ENCODE measurements around the gene ANKS3.

ANKS3 gene

DNA sequence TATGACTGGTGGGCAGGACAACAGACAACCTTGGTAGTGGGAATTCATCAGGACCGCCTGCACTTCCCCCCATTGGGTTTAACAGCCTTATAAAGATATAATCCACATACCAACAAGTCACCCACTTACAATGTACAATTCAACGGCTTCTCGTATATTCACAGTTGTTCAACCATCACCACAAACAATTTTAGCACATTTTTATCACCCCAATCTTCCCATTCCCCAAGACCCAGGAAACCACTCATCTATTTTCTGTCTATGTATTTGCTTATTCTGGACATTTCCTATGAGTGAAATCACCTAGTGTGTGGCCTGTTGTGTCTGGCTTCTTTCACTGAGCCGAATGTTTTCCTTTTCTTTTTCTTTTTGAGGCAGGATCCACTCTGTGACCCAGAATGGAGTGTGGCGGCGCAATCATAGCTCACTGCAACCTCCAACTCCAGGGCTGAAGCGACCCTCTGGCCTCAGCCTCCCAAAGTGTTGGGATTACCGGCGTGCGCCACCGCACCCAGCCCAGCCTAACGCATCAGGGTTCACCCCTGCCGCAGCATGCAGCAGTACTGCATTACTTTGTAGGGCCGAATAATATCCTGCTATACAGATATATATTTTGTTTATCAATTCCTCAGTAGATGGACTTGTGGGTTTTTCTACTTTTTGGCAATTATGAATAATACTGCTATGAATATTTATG, 10.9 kb downstream of the ANKS3 start:
- no peak for DNase-seq

DNA sequence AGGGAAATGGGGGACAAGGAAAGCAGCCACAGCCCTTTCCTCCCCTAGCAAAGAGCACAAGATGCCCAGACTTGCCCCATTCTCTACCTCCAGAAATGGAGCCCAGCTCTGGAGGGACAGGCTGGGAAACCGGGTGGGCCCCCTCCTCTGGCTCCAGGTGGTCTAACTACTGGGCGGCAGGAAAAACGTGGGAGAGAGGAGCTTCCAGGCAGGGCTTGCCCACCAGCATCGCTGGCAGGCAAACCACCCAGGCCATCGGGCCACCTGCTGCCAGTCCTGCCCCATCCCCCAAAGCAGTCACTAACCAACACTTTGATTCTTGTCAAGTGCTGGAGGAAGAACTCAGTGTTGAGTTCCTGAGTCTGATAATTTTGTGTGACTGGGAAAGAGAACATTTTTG, 15.6 kb downstream of the ANKS3 start:
- no peak for DNase-seq

DNA sequence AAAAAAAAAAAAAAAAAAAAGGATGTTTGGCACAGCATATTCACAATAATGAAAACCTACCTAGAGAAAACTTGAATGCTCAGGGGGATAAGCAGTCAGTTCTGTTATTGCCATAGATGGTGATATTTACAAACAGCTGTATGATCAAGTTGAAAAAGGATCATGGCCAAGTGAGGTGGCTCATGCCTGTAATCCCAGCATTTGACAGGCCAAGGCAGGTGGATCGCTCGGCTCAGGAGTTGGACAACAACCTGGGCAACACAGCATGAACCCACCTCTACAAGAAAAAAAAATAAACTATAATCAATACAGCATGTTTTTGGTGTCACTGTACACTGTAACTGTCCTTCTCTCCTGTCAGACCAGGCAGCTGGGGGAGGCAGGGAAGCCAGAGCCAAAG, 19.1 kb downstream of the ANKS3 start:
- DNase-seq, result no peak

DNA sequence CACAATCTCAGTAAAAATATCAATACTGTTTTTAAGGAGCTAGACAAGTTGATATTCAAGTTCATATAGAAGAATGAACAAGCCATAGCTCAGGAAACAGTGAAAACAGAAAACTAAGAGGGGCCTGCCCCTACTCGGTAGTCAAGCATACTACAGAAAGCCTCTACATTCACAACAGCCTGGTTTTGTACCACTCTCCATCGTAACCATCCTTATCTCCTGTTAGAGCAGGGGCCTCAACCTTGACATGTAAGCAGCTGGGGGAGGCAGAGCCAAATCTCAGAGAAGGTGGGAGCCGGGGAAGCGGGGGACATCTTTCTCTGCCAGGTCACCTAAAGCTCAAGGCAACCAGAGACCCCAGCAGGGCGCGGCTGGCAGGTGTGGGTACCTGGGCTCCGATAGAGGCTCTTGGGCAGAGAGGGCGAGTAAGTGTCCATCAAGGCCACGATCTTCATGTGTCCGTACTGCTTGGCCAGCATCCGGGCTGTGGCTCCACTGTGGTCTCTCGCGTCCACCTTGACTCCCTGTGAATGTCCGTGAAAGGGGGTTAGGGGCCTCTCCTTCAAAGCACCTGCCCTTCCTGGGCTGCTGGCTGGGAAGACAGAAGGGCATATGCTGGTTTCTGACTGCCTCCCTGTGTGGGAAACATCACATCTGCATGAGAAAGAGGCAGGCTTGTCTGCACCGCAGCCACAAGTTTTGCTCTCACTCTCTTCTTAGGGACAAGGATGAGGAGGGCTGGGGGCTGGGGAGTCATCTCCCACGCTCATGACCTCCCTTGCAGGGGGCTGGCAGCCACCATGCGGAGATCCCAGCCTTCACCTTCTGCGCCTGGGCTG, 20.2 kb downstream of the ANKS3 start:
- DNase-seq, result no peak

DNA sequence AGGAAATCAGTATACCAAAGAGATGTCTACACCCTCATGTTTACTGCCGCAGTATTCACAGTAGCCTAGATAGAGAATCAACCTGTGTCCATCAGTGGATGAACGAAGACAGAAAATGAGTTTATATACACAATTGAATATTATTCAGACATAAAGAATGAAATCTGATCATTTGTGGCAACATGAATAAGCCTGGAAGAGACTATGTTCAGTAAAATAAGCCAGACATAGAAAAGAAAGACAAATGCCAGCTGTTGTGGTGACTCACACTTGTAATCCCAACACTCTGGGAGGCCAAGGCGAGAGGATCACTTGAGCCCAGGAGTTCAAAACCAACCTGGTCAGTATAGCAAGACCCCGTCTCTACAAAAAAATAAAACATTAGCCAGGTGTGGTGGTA, 24.6 kb downstream of the ANKS3 start:
- no peak for DNase-seq

DNA sequence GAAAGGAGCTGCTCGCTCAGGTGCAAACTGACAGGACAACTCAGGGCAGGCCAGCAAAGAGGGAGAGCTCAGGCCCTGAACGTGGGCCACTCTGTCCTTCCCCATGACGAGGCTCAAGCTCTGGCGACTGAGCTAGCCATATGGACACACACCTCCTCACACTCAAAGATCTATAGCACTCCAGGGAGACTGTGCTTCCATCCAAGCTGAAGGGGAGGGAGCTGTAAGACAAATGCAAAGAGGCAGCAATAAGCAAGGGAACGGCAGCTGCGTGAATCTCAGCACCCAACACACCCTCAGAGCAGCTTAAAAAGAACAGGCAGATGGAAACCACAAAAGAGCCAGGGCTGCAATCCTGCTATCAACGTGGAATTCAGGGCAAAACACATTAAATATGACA, 27.2 kb downstream of the ANKS3 start:
- no peak for DNase-seq

DNA sequence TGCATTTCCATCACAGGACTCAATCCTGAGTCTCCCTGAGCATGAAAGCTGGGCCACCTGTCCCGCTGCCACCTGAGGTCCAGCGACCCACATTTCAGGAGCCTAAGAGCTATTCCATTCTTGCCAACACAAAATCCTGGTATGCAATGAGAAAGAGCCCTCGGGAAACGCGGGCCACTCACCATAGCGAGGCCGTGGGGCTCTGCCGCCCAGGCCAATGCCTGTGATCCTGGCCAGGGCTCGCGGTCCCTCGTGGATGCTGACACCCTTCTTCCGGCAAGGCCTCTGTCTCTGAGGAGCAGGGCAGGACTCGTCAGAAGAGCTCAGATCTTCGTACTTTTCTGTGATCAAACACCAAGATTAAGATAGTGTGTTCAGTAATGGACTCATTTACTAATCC, 29.2 kb downstream of the ANKS3 start:
- DNase-seq, result no peak

DNA sequence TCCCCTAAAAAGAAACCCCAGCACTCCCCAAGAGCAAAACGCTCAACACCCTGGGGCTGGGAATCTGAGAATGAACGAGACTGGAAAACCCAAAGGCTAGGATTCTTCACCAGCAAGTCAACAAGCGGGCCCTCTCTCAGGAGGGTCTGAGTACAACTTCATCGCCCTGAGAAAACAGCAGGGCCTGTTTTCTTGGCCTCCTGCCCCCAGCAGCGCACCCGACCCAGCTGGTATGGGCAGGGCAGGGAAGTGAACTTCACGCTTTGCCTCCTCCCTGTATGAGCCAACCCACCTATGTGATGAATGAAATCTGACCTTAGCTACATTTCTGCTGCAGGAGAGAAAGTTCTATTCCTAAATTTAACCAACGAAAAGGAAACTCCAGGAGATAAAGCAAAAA, 29.6 kb downstream of the ANKS3 start:
- DNase-seq, result no peak

DNA sequence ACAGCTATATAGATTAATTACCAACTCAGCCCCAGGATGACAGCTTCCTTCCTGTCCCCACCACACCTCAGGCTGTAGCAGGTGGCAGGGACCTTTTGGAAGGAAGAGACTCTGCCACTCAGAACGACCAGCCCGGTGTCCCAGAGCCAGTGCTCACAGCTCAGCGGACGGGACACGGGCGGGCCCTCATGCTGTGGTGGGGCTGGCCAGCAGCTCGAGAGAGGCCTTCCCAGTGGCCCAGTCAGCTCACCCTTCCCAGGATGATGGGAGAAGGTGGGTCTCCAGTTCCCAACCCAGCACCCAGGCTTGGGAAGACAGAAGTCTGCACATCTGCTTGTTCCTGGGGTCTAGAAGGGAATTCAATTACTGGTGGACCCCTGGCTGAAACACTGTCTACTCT, 30.2 kb downstream of the ANKS3 start:
- DNase-seq, result no peak

DNA sequence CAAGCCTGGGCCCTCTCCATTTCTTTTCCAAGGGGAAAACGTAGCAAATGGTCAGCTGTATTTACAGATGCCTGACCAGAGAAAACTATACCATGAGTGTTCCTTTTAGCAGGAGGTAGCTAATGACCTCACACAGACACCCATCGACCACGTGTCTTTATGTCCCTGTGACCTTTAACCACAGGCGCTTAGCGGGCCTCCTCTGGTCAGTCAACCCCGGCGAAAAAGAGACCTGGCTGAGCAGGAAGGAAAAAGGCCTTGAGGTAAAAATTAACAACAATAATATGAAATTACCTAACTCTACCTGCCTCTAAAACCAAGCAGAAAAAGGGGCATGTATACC, 31.6 kb downstream of the ANKS3 start:
- DNase-seq, result no peak

DNA sequence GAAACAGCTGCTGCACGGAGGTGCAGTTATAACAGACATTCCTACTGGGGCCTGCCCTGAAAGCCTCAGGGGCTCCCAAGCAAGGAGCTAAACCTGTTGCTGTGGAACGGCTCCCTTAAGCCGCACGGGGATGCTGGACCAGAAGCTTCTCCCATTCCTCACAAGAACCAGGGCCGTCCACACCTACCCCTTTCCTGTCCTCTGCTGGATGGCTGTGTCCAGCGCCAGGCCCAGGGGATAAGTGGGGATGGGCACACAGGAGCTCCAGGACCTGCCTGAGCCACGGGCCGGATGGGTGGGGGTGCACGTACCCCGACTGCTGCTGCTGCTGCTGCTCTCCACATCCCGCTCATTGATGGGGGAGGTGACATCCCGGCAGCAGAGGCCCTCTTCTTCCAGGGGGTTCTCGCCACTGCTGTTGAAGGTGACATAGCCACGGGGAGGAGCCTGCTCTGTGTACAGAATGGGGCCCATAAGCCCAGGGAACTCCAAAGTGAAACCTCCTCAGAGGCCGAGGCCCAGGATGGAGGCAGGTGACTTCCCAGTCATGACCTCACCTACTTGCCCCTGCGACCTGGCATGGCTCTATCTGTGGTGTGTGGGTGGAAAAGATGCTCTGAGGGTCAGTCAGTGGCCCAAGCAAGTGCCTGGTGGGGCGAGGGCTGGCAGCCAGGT, 32.1 kb downstream of the ANKS3 start:
- no peak for DNase-seq

DNA sequence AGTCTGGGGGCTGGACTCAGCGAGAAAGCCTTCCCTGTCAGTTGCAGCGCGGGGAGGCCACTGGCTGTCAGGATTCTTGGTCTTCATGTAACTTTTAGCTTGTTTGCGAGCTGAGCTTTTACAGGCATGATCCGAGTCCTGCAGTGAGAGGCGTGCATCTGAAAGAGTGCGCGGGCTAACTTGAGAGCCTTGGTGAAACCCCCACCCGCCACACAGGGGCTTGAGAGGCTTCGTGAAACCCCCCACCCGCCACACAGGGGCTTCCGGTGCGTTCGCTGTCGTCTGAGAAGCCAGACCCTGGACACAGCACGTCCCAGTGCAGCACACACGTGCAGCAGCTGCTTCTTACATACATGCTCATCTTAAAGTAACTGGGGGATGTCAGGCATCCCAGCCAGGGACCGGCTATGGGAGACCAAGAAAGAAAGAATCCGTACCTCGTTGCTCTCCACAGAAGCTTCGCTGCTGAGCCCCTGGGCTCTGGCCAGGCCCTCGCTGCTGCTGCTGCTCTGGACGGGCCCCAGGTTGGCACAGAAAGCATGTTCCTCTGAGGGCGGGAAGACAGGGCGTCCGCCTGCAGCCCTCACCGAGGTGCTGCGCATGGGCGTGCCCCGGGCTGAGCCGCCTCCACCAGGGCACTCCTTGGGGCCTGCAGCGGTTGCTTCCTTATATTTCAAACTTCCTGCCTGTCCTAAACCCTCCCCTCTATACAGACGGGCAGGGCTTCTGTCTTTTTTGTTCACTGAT, 32.9 kb downstream of the ANKS3 start:
- DNase-seq, result no peak

DNA sequence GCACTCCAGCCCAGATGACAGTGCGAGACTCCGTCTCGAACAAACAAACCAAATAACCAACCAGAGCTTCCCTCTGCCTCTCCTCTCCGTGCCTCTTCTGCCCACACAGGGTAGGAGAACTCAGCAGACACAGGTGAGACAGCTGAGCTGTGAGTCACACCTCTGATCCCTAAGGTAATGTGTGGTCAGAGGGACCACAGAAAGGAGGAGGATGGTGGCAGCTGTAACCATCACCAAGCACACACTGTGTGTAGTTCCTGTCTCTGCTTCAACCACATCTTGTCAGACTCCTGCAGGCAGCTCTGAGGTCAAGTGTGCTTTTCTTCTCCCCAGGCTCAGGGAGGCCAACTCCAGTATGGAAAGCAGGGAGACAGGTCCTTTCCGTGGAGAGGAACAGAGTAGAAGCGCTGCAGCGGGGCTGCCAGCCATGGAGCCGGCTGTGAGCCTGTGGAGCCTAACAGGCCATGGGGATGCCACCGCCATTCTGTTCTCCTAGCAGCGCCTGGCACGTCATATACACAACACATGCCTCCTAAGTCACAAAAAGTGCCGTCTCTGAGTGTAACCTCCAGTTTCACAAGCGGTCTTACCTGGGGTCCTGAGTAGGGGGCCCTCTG, 33.6 kb downstream of the ANKS3 start:
- DNase-seq, result no peak

DNA sequence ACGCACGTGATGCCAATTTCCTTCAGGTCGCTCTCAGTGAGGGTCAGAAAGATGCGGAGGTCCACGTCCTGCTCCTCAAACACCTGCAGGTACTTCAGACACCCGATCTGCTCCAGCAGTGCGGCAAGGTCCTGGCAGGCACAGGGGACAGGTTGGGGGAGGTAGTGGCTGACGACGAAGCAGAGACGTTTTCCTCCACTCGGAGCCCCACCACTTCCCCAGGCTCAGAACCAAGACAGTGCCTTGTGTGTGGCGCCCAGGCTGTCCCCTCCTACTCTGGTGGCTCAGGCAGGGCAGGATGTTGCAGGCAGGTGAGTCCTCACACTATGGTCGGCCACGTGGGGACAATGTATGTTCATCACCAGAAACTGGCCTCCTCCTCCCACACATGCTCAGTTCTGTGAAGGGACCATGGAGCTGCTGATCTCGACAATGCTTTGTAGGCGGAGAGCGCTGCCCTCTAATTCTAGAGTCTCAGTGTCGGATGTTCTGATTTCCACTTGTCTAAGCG, 35.0 kb downstream of the ANKS3 start:
- DNase-seq, result no peak

DNA sequence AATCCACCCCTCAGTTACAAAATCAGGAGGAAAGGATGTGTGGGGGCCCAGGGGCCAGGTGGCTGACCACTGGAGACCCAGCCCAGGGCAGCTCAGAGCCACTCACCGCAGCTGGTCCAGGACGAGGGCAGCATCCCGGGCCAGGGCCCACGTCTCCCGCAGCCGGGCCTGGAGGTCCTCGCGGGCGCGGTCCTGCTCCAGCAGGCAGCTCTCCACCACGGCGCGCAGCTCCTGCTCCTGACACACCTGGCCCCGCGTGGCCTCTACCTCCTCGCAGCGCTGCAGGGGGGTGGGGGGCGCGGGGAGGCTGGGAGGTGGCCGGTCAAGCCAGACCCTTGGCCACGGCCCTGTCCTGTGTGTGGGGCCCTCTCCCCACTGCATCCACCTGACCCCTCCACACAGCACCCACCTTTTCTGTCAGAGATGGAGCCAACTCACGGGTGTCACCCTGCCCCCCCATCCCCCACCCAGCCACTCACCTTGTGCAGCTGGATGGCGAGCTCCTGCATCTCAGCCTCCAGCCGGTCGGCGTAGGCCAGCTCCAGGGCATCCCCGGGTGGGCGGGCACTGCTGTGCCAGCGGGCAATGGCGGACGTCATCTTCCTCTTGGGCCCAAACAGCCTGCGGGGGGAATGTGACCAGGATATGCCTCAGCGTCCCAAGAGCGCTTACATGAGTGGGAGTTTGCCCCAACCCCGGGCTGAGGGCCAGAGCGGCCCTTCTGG, 35.6 kb downstream of the ANKS3 start:
- DNase-seq, result no peak

DNA sequence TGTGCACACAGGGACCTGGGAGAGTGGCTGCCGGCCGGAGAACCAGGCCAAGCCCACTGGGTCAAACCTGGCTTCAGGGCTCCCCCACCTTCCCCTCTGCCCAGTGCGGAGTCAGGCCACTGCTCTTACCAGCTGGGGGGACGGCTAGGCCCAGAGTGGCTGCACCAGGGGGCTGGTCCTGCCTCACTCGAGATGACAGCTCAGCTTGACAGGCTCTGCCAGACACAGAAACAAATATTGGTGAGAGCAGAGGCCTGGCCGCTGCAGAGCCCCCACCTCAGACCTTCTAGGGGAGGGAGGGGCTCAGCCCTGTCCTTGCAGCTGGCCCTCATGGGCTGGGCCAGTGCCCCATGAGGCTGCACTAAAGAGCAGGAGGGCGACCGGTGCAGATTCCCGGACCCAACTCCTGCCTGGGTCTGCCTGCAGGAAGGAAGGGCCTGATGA, 36.2 kb downstream of the ANKS3 start:
- DNase-seq, result no peak

DNA sequence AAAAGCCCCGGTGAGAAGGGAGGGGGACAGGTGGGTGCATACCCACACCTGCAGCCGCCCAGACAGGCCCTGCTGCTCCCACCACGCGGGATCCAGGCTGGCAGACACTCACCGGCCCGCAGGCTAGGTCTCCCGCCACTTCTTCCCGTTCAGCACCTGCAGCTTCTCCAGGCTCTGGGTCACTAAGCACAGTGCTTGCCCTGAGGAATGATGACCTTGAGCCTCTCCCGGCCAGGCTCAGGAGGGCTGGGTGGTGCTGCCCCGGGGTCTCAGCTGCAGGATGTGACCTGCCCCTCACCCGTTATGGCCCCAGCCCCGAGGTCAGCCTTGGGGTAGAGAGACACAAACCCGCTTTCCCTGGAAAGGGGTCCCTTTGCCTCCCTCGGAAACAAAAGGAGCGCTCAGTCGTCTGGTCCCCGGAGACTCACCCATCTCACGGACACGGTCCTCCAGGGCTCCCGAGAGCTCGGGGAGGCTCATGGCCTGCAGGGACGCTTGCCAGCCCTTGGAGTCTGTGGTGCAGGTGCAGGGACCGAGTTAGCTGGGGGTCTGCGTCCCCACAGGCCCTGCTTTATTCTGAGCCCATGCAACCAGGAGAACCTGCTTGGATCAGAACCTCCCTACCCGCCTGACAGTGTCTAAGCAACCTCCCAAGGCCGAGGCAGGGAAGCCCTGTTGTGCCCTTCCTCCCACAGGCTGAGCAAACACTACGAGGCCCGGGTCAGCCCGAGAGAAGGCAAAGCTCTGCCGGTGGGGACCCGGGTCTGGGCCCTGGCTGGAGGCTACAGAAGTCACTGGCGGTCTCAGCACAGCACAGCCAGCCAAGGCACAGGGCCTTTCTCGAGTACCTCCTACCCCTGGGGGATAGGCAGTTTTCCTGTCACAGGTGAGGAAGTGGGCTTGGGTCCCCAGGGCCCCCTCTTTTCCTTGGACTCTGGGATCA, 36.9 kb downstream of the ANKS3 start:
- DNase-seq, result no peak

DNA sequence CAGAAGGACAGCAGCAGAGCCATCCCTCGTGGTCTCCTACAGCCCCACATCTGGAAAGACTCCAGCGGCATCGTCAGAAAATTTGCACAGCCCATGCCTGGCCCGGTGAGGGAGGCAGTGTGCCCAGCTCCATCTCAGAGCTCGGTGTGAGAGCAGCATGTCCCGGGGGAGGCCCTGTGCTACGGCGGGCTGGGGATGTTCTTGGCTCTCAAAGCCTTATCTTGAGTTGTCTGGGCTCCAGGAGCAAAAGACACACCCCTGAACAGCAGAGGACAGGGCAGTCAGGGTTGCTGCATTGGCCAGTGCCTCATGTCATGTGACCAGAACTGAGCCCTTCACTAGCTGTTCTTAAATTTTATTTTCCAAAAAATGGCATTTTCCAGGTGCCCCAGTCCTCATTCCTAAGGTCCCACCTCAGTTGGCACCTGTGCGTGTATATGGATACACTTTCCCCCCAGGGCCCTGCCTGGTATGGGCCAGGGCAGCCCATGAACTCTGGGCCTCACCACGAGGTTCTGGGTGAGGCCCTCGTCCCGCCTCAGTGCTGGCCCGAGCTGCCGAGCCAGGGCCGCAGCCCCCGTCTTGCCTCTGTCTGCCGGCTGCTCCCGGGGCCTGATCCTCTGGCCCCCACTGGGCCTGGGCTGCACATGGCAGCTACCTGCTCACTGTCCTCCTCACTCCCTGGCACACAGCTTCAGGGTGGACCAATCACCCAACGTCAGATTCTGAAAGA, 37.7 kb downstream of the ANKS3 start:
- no peak for DNase-seq

DNA sequence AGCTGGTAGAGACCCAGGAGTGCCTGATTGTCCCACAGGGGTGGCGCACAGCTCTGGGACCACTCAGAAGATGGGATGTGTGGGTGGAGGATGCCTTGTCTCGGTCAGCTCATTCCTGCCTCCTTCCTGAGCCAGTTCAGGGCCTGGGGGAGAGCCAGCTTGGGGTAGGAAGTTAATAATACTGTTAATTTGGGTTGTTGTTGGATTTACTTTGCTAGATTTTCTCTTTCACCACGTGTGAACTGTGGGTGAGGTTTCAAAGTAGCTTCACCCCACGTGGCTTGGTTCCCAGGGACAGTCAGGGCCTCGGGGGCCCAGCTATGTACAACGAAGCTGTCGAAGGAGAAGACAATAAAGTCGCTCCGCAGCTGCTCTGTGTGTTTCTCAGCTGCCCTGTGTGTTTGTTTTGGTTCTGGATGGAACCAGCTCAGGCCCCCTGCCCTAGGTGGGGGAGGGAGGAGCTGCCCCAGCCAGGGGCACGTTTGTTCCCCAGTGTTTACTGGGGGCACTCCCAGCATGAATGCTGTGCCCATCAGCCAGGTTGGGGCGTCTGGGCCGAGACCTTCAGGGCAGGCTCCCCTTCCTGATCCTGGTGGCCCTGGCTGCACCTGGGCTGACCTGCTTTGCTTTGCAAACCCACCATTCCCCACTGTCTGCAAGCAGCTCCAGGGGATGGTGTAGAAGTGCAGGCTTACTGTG, 38.4 kb downstream of the ANKS3 start:
- no peak for DNase-seq
